ENCODE results near the gene RNF17.

The RNF17 gene

GRCh38 chr13:24877531-24877930 is 113.6 kb downstream of the RNF17 start:
- DNase-seq (ENCODE audit: low spot score): no peak
- in situ Hi-C loops (cut with MboI; ENCODE audit: low pct_unique_long_range_greater_than_20kb, low sequenced_read_pairs, unreplicated experiment): no loop called here
- TF ChIP-seq CTCF (IDR thresholded peaks at IDR 0.05; ENCODE audit: extremely low read depth, insufficient read depth, missing control alignments): no peak

GRCh38 chr13:24878340-24878739 is 114.4 kb downstream of the RNF17 start:
- no peak for DNase-seq (ENCODE audit: low spot score)
- in situ Hi-C loops (cut with MboI; ENCODE audit: low pct_unique_long_range_greater_than_20kb, low sequenced_read_pairs, unreplicated experiment): no loop called here
- TF ChIP-seq CTCF (IDR thresholded peaks at IDR 0.05; ENCODE audit: extremely low read depth, insufficient read depth, missing control alignments): no peak

GRCh38 chr13:24882665-24883064 is 118.7 kb downstream of the RNF17 start:
- in situ Hi-C loops (cut with MboI; ENCODE audit: low pct_unique_long_range_greater_than_20kb, low sequenced_read_pairs, unreplicated experiment): no loop called here
- TF ChIP-seq CTCF (IDR thresholded peaks at IDR 0.05; ENCODE audit: extremely low read depth, insufficient read depth, missing control alignments): no peak

GRCh38 chr13:24887759-24888158 is 123.8 kb downstream of the RNF17 start:
- peak; percentile 40 for DNase-seq (ENCODE audit: low spot score)
- TF ChIP-seq CTCF (IDR thresholded peaks at IDR 0.05; ENCODE audit: extremely low read depth, insufficient read depth, missing control alignments): no peak
- in situ Hi-C loops (cut with MboI; ENCODE audit: low pct_unique_long_range_greater_than_20kb, low sequenced_read_pairs, unreplicated experiment): no loop called here

More at GRCh38 chr13:24882665-24883064, 118.7 kb downstream of the RNF17 start:
- DNase-seq (ENCODE audit: low spot score): no peak

- DNase-seq (ENCODE audit: low spot score): peak; percentile 52
- no peak for TF ChIP-seq CTCF (IDR thresholded peaks at IDR 0.05; ENCODE audit: extremely low read depth, insufficient read depth, missing control alignments)
- in situ Hi-C loops (cut with MboI; ENCODE audit: low pct_unique_long_range_greater_than_20kb, low sequenced_read_pairs, unreplicated experiment): no loop called here
Measured at GRCh38 chr13:24888291-24888931, 124.4 kb downstream of the RNF17 start.

GRCh38 chr13:24890256-24890655 is 126.3 kb downstream of the RNF17 start:
- TF ChIP-seq CTCF (IDR thresholded peaks at IDR 0.05; ENCODE audit: extremely low read depth, insufficient read depth, missing control alignments): no peak
- DNase-seq (ENCODE audit: low spot score): no peak
- in situ Hi-C loops (cut with MboI; ENCODE audit: low pct_unique_long_range_greater_than_20kb, low sequenced_read_pairs, unreplicated experiment): no loop called here
